H9 (cell line): ENCODE results near the gene TSPEAR. TPM values are rescaled to one million over a fixed set of nuclear protein-coding genes. Genes with fewer than 3 reads are reported as not detected.

ENCODE experiments used
- DNase-seq: peaks from one replicate; pipeline ENCODE4 v3.0.0-alpha.2; 2017
- H2AFZ ChIP-seq: one replicate; pipeline ENCODE4 v1.6.1; 2013; ENCODE audit warnings: mild to moderate bottlenecking, low read length, control low read depth, moderate library complexity
- H2AK5ac ChIP-seq: 2 replicates; pipeline ENCODE4 v1.6.1; 2013; ENCODE audit warnings: low read length, control low read depth, mixed read lengths; ENCODE audit not compliant: insufficient read length
- H2BK120ac ChIP-seq: one replicate; pipeline ENCODE4 v1.6.1; 2013; ENCODE audit warnings: low read depth, mild to moderate bottlenecking, low read length, control low read depth, inconsistent platforms; ENCODE audit not compliant: poor library complexity, severe bottlenecking
- H2BK12ac ChIP-seq: 2 replicates; pipeline ENCODE4 v1.6.1; 2013; ENCODE audit warnings: low read length, control low read depth, mixed read lengths, low read depth; ENCODE audit not compliant: insufficient read length
- H2BK15ac ChIP-seq: 2 replicates; pipeline ENCODE4 v1.6.1; 2013; ENCODE audit warnings: low read depth, low read length, control low read depth
- H2BK20ac ChIP-seq: one replicate; pipeline ENCODE4 v1.6.1; 2013; ENCODE audit warnings: low read depth, mild to moderate bottlenecking, low read length, control low read depth, inconsistent platforms; ENCODE audit not compliant: poor library complexity, severe bottlenecking
- H2BK5ac ChIP-seq: 2 replicates; pipeline ENCODE4 v1.6.1; 2013; ENCODE audit warnings: low read length, control low read depth, mixed read lengths; ENCODE audit not compliant: insufficient read length
- H3K14ac ChIP-seq: 2 replicates; pipeline ENCODE4 v1.6.1; 2013; ENCODE audit warnings: low read length, control low read depth; ENCODE audit not compliant: insufficient read depth
- H3K18ac ChIP-seq: 2 replicates; pipeline ENCODE4 v1.6.1; 2013; ENCODE audit warnings: low read depth, mild to moderate bottlenecking, mixed read lengths, low read length, control low read depth; ENCODE audit not compliant: insufficient read length
- H3K23ac ChIP-seq: 2 replicates; pipeline ENCODE4 v1.6.1; 2013; ENCODE audit warnings: low read length, control low read depth, mixed read lengths, low read depth; ENCODE audit not compliant: insufficient read length
- H3K23me2 ChIP-seq: 2 replicates; pipeline ENCODE4 v1.6.1; 2013; ENCODE audit warnings: low read depth, mild to moderate bottlenecking, mixed read lengths, low read length, control low read depth; ENCODE audit not compliant: insufficient read length, poor library complexity, severe bottlenecking
- H3K27ac ChIP-seq: 2 replicates; pipeline ENCODE4 v1.5.1; 2013; ENCODE audit warnings: low read length, control low read depth, mixed read lengths, low read depth; ENCODE audit not compliant: insufficient read length
- H3K27me3 ChIP-seq: 2 replicates; pipeline ENCODE4 v1.6.1; 2013; ENCODE audit warnings: low read length, control low read depth, inconsistent platforms; ENCODE audit not compliant: insufficient read depth
- H3K4ac ChIP-seq: 2 replicates; pipeline ENCODE4 v1.6.1; 2013; ENCODE audit warnings: low read depth, mild to moderate bottlenecking, control low read depth, inconsistent platforms, low read length, moderate library complexity
- H3K4me1 ChIP-seq: 2 replicates; pipeline ENCODE4 v1.6.1; 2013; ENCODE audit warnings: low read length, control low read depth, inconsistent platforms; ENCODE audit not compliant: insufficient read depth
- H3K4me2 ChIP-seq: 2 replicates; pipeline ENCODE4 v1.6.1; 2013; ENCODE audit warnings: low read length, control low read depth, mixed read lengths; ENCODE audit not compliant: insufficient read length, insufficient read depth
- H3K56ac ChIP-seq: 2 replicates; pipeline ENCODE4 v1.6.1; 2013; ENCODE audit warnings: low read depth, mild to moderate bottlenecking, mixed read lengths, low read length, control low read depth; ENCODE audit not compliant: insufficient read length
- H3K79me1 ChIP-seq: 2 replicates; pipeline ENCODE4 v1.6.1; 2013; ENCODE audit warnings: low read depth, mild to moderate bottlenecking, moderate library complexity, low read length, control low read depth, inconsistent platforms; ENCODE audit not compliant: insufficient read depth, poor library complexity, severe bottlenecking
- H3K79me2 ChIP-seq: 2 replicates; pipeline ENCODE4 v1.6.1; 2013; ENCODE audit warnings: low read length, control low read depth, inconsistent platforms; ENCODE audit not compliant: insufficient read depth
- H3K9ac ChIP-seq: 2 replicates; pipeline ENCODE4 v1.6.1; 2013; ENCODE audit warnings: low read length, control low read depth, mixed read lengths; ENCODE audit not compliant: insufficient read length; ENCODE audit errors: extremely low read depth
- H3K9me3 ChIP-seq: one replicate; pipeline ENCODE4 v1.6.1; 2013; ENCODE audit warnings: low read depth, low read length, inconsistent platforms; ENCODE audit not compliant: control insufficient read depth
- H3T11ph ChIP-seq: one replicate; pipeline ENCODE4 v1.6.1; 2013; ENCODE audit warnings: mild to moderate bottlenecking, low read length, control low read depth, inconsistent platforms
- H4K20me1 ChIP-seq: one replicate; pipeline ENCODE4 v1.6.1; 2013; ENCODE audit not compliant: control insufficient read depth, insufficient read length, insufficient read depth
- H4K5ac ChIP-seq: 2 replicates; pipeline ENCODE4 v1.6.1; 2013; ENCODE audit warnings: low read depth, mild to moderate bottlenecking, mixed read lengths, low read length, control low read depth; ENCODE audit not compliant: insufficient read length
- H4K8ac ChIP-seq: replicated peaks from 2 replicates; pipeline ENCODE4 v1.6.1; 2013; ENCODE audit warnings: low read length, control low read depth, mixed read lengths, low read depth; ENCODE audit not compliant: insufficient read length
- H4K91ac ChIP-seq: 2 replicates; pipeline ENCODE4 v1.6.1; 2013; ENCODE audit warnings: low read depth, mild to moderate bottlenecking, moderate library complexity, mixed read lengths, low read length, control low read depth; ENCODE audit not compliant: insufficient read length
- H3K27ac Mint-ChIP-seq, 3 experiments: 2 replicates in 2 of 3; 3 replicates in 1 of 3; pipeline ENCODE4 v1.8.0; 2020 to 2021; ENCODE audit warnings: mixed read lengths in 3 of 3, mild to moderate bottlenecking in 1 of 3, moderate library complexity in 1 of 3
- H3K27me3 Mint-ChIP-seq: 2 replicates; pipeline ENCODE4 v1.8.0; 2021; ENCODE audit warnings: low read depth, mild to moderate bottlenecking, moderate library complexity, mixed read lengths
- H3K36me3 Mint-ChIP-seq, 3 experiments: 2 replicates in 2 of 3; 3 replicates in 1 of 3; pipeline ENCODE4 v1.8.0; 2020 to 2021; ENCODE audit warnings: low read depth in 3 of 3, mixed read lengths in 3 of 3; ENCODE audit not compliant: insufficient read depth in 1 of 3
- H3K4me1 Mint-ChIP-seq, 2 experiments: 2 replicates each; pipeline ENCODE4 v1.8.0; 2020; ENCODE audit warnings: mixed read lengths in 2 of 2
- H3K4me3 Mint-ChIP-seq, 2 experiments: 2 replicates in 1 of 2; 3 replicates in 1 of 2; pipeline ENCODE4 v1.8.0; 2020 to 2021; ENCODE audit warnings: mild to moderate bottlenecking in 2 of 2, mixed read lengths in 2 of 2, moderate library complexity in 1 of 2
- H3K9me3 Mint-ChIP-seq, 2 experiments: 2 replicates in 1 of 2; 3 replicates in 1 of 2; pipeline ENCODE4 v1.8.0; 2020; ENCODE audit warnings: mild to moderate bottlenecking in 2 of 2, mixed read lengths in 2 of 2, moderate library complexity in 1 of 2
- WGBS: extraction: QIAGEN DNeasy Blood & Tissue Kit; methylation state at CpG from one replicate; pipeline ENCODE4 v1.1.7; 2013; ENCODE audit warnings: missing lambda C conversion rate, low lambda C conversion rate, mixed read lengths; ENCODE audit not compliant: insufficient read length; ENCODE audit errors: extremely low coverage; 5-methylcytosine and 5-hydroxymethylcytosine counted together
- total RNA-seq: library from RNA; stranded (reverse); gene quantifications from 2 replicates; pipeline ENCODE4 v1.2.1, GENCODE V29; 2021
- TF ChIP-seq, protein P1 (sequence below): fragments of 200-600 bp; sonication (generic); conservative IDR thresholded peaks from 3 replicates; pipeline ENCODE4 v1.8.0; 2021; ENCODE audit warnings: antibody characterized with exemption, mild to moderate bottlenecking

The TSPEAR gene
- total RNA-seq, 1 experiment from 2014 or later = 1.3 TPM

DNA sequence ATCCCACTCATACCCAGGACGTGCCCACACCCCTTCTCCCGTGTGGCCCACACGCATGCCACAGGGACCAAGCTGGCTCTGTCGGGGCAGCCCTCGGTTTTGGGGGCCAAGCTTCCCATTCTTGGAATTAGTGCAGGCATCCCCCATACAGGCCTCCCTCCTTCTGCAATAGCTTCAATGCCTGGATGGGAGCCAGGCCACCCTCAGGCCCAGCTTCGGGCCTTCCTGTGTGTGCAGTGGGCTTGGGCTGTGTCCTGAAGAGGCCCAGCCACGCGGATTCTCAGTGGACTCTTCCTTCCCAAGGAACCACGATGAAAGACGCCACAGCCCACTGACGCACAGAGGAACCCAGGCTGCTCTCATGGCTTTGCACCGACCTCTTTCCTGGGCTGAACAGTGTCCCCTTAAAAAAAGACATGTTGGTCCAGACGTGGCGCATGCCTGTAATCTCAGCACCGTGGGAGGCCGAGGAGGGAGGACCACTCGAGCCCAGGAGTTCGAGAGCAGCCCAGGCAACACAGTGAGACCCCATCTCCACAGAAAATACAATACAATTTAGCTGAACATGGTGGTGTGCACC lies 61.8 kb downstream of the TSPEAR start:
- no peak overlapping the region for H3K27ac ChIP-seq
- no peak overlapping the region for H2BK120ac ChIP-seq
- no peak overlapping the region for H2BK15ac ChIP-seq
- no peak overlapping the region for H3K4ac ChIP-seq
- H3K4me3 Mint-ChIP-seq = no peak overlapping the region
- peaks cover 2% of the 10 kb centered on the region for H3K23me2 ChIP-seq
- no peak overlapping the region for H3T11ph ChIP-seq
- peaks cover 15% of the 10 kb centered on the region for H3K27me3 Mint-ChIP-seq
- H3K79me1 ChIP-seq = no peaks in the 10 kb centered on the region
- H3K27ac Mint-ChIP-seq = no peak overlapping the region; a peak in 1 of 7 replicates
- no peak overlapping the region for H2BK12ac ChIP-seq
- no peak overlapping the region for H2AK5ac ChIP-seq
- H4K5ac ChIP-seq = no peak overlapping the region
- no peak overlapping the region for H3K23ac ChIP-seq
- no peaks in the 10 kb centered on the region for H3K4me1 ChIP-seq
- no peak overlapping the region for H4K8ac ChIP-seq
- H2AFZ ChIP-seq = no peak overlapping the region
- no peaks in the 10 kb centered on the region for H4K20me1 ChIP-seq
- no peaks in the 10 kb centered on the region for H3K79me2 ChIP-seq
- H3K56ac ChIP-seq = no peak overlapping the region
- no peak overlapping the region for H2BK20ac ChIP-seq
- H3K14ac ChIP-seq = no peak overlapping the region
- H3K9ac ChIP-seq = no peak overlapping the region
- no peak for DNase-seq
- peaks cover 15 to 19% of the 10 kb centered on the region in 2 experiments for H3K9me3 Mint-ChIP-seq
- H3K4me2 ChIP-seq = no peak overlapping the region
- no peak overlapping the region for H4K91ac ChIP-seq
- H3K36me3 Mint-ChIP-seq = peaks cover 11 to 16% (median 11%) of the 10 kb centered on the region in 3 experiments
- TF ChIP-seq, protein P1, sequence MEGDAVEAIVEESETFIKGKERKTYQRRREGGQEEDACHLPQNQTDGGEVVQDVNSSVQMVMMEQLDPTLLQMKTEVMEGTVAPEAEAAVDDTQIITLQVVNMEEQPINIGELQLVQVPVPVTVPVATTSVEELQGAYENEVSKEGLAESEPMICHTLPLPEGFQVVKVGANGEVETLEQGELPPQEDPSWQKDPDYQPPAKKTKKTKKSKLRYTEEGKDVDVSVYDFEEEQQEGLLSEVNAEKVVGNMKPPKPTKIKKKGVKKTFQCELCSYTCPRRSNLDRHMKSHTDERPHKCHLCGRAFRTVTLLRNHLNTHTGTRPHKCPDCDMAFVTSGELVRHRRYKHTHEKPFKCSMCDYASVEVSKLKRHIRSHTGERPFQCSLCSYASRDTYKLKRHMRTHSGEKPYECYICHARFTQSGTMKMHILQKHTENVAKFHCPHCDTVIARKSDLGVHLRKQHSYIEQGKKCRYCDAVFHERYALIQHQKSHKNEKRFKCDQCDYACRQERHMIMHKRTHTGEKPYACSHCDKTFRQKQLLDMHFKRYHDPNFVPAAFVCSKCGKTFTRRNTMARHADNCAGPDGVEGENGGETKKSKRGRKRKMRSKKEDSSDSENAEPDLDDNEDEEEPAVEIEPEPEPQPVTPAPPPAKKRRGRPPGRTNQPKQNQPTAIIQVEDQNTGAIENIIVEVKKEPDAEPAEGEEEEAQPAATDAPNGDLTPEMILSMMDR = no peak
- H3K9me3 ChIP-seq = no peaks in the 10 kb centered on the region
- peaks cover 14 to 20% of the 10 kb centered on the region in 2 experiments for H3K4me1 Mint-ChIP-seq
- no peaks in the 10 kb centered on the region for H3K27me3 ChIP-seq
- H3K18ac ChIP-seq = no peak overlapping the region
- H2BK5ac ChIP-seq = no peak overlapping the region
- WGBS = no CpG with 5 or more reads among the region's 18 CpGs
